Endothelial cell (in vitro differentiated cells): ENCODE measurements around the gene KCNAB1. TPM values are rescaled to one million over a fixed set of nuclear protein-coding genes. Genes with fewer than 3 reads are reported as not detected.

Experiments used
- total RNA-seq: library from RNA; stranded (reverse); fragmentation: NEBNext Ultra II Directional; extraction: Animal tissue kit (Norgen Biotek cat#: 25700); gene quantifications from one replicate; pipeline ENCODE4 v1.2.1, GENCODE V29; 2021; ENCODE audit not compliant: unreplicated experiment

KCNAB1 gene
- total RNA-seq, 1 donor from 2014 or later = not detected

Other genes with a start within 250 kb of the KCNAB1 start
- 66.5 TPM for gene GMPS, start 249.9 kb upstream of the KCNAB1 start, total RNA-seq